ENCODE data around the gene TEDC2. TPM values are rescaled to one million over a fixed set of nuclear protein-coding genes. Genes with fewer than 3 reads are reported as not detected.

The TEDC2 gene
- total RNA-seq, 2 experiments from 2014 or later = 16.0 to 17.8 TPM

DNA sequence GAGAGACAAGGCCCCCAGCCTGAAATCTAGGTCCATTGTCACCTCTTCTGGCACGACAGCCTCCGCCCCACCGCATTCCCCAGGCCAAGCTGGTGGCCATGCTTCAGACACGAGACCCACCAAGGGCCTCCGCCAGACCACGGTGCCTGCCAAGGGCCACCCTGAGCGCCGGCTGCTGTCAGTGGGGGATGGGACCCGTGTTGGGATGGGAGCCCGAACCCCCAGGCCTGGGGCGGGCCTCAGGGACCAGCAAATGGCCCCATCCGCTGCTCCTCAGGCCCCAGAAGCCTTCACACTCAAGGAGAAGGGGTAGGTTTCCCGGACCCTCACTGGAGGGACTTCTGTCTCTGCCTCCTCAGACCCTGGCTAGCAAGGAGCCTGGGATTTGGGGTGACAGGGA lies 1.0 kb downstream of the TEDC2 start:
- H3K9me3 Mint-ChIP-seq = no peaks in the 10 kb centered on the region
- DNase-seq = no peak
- H3K27me3 Mint-ChIP-seq = peaks cover 2% of the 10 kb centered on the region
- peak overlapping the region; percentile 69 for H3K4me3 Mint-ChIP-seq
- no peak for ATAC-seq (ENCODE audit: low read depth)
- peaks cover 8% of the 10 kb centered on the region for H3K36me3 Mint-ChIP-seq
- H3K27ac Mint-ChIP-seq = no peak overlapping the region
- peaks cover 13% of the 10 kb centered on the region for H3K4me1 Mint-ChIP-seq
- POLR2A ChIA-PET = no interaction called here

DNA sequence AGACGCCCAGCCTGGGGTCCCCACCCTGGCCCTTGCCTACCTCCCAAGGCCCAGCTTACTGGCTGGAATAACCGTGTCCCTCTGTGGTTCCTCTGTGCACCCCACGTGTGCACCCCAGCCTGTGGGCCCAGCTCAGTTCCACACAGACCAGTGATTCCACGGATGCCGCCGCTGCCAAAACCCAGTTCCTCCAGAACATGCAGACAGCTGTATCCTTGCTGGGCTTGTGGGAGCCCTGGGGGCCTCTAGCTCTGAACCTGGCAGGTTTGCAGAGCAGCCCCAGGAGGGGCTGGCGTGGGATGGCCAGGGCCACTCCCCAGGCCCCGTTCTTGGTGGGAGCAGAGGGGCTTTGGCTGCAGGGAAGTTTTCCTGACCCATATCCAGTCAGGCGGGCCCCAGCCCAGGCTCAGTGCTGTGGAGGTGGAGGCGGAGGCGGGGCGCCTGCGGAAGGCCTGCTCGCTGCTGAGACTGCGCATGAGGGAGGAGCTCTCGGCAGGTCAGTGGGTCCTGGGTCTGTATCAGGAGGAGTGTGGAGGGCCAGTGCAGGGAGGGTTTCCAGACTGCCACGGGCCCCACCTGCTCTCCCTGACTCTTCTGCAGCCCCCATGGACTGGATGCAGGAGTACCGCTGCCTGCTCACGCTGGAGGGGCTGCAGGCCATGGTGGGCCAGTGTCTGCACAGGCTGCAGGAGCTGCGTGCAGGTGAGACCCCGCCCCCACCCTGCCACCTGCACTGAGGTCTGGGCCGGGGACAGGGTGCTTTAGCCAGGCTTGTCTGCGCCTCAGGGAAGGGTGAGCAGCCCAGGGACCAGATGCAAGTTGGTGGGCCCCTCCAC lies 2.3 kb downstream of the TEDC2 start:
- H3K27me3 Mint-ChIP-seq = peaks cover 12% of the 10 kb centered on the region
- no peaks in the 10 kb centered on the region for H3K9me3 Mint-ChIP-seq
- no peak overlapping the region for H3K27ac Mint-ChIP-seq
- H3K36me3 Mint-ChIP-seq = peaks cover 5% of the 10 kb centered on the region
- POLR2A ChIA-PET = no interaction called here
- ATAC-seq (ENCODE audit: low read depth) (no peak), DNase-seq (no peak)
- peaks cover 14% of the 10 kb centered on the region for H3K4me1 Mint-ChIP-seq
- H3K4me3 Mint-ChIP-seq = no peak overlapping the region

DNA sequence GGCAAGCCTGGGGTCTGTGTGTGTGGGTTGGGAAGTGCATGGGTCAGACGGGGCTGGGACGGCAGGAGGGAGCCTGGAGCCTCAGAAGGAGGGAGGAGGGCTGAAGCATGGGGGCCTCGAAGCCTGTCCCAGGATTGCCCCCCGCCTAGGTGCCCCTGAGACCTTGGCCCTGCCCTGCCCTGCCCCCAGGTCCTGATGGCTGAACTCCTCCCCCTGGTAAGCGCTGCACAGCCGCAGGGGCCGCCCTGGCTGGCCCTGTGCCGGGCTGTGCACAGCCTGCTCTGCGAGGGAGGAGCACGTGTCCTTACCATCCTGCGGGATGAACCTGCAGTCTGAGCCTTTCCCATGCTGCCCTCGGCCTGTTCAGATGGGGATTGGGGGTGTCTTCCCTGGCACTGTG lies 4.4 kb downstream of the TEDC2 start:
- H3K36me3 Mint-ChIP-seq = peaks cover 4% of the 10 kb centered on the region
- H3K27ac Mint-ChIP-seq = no peak overlapping the region
- POLR2A ChIA-PET = no interaction called here
- H3K4me1 Mint-ChIP-seq = peaks cover 8% of the 10 kb centered on the region
- peaks cover 27% of the 10 kb centered on the region for H3K27me3 Mint-ChIP-seq
- no peak overlapping the region for H3K4me3 Mint-ChIP-seq
- no peaks in the 10 kb centered on the region for H3K9me3 Mint-ChIP-seq
- DNase-seq = no peak
- no peak for ATAC-seq (ENCODE audit: low read depth)

DNA sequence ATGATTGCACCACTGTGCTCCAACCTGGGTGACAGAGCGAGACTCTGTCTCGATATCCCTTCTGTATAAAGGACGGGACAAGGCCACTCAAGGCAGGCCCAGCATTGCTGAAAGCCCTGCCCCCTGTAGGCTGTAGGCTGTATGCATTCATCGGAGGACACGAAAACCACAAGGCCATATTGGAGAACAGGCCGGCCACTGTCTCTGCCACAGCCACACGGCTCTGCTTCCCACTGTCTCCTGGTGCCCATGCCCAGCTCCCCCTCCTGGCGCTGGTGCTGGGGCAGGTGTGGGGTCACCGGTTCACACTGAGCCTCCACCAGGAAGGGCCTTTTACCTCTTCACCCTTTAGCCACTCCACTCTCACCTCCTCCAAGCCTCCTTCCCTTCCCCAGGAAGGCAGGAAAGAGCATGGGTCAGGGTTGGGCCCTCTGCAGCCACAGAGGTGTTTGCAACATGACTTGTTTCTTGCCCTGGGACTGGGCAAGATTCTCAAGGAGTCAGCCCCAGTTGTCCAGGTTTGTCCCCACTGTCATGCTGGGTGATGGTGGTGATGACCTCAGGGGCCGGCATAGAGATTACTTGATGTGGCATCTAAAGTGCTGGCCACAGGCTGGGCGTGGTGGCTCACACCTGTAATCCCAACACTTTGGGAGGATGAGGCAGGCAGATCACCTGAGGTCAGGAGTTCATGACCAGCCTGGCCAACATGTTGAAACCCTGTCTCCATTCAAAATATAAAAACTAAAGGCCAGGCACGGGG lies 5.9 kb downstream of the TEDC2 start:
- H3K4me3 Mint-ChIP-seq = no peak overlapping the region
- DNase-seq (no peak), ATAC-seq (ENCODE audit: low read depth) (no peak)
- no peaks in the 10 kb centered on the region for H3K9me3 Mint-ChIP-seq
- POLR2A ChIA-PET = no interaction called here
- H3K4me1 Mint-ChIP-seq = peaks cover 6% of the 10 kb centered on the region
- H3K27me3 Mint-ChIP-seq = peaks cover 41% of the 10 kb centered on the region
- no peak overlapping the region for H3K27ac Mint-ChIP-seq
- peaks cover 4% of the 10 kb centered on the region for H3K36me3 Mint-ChIP-seq

DNA sequence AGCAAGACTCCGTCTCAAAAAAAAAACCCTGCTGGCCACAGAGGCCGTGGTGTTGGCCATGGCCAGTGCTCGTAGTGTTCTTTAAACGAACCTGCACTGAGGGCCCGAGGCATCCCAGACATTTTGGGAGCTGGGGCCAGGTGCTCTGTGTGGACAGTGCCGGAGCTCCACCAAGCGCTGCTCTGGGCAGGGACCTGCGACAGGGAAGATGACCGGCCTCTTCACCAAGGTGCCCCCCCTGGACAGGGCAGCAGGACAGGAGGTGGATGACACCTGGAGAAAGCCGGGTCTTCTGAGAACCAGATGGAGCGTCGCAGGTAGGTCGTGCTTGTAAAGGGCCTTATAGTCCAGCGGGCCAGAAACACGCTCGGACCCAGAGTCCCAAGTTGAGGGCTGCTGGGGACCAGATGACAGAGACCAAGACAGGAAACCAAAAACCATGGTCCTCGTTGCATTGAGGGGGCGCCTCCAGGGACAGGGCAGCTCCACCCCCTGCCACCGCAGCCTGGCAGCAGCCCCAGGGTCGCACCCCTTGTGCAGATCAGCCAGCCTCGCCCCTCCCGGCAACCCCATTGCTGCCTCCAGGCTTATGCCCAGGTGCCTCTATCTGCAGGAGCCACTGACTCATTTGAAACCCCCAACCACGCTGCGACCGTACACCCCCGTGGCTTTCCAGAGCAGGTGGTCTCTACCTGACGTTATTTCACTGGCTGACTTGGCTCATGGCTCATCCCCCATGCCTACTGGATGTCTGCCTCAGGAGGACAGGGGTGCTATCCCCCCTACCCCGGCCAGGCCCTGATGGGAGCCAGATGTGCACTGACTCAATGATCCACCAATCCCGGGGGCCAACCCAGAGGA lies 7.0 kb downstream of the TEDC2 start:
- H3K9me3 Mint-ChIP-seq = no peaks in the 10 kb centered on the region
- no peak overlapping the region for H3K4me3 Mint-ChIP-seq
- POLR2A ChIA-PET = interaction anchor here (1.1 kb wide), 1 partner anchor 46 kb away, joined by 3 read pairs; no protein-coding TSS in a partner anchor
- H3K27me3 Mint-ChIP-seq = peaks cover 41% of the 10 kb centered on the region
- peaks cover 6% of the 10 kb centered on the region for H3K4me1 Mint-ChIP-seq
- ATAC-seq (ENCODE audit: low read depth) (no peak), DNase-seq (no peak)
- H3K36me3 Mint-ChIP-seq = peaks cover 4% of the 10 kb centered on the region
- no peak overlapping the region for H3K27ac Mint-ChIP-seq

DNA sequence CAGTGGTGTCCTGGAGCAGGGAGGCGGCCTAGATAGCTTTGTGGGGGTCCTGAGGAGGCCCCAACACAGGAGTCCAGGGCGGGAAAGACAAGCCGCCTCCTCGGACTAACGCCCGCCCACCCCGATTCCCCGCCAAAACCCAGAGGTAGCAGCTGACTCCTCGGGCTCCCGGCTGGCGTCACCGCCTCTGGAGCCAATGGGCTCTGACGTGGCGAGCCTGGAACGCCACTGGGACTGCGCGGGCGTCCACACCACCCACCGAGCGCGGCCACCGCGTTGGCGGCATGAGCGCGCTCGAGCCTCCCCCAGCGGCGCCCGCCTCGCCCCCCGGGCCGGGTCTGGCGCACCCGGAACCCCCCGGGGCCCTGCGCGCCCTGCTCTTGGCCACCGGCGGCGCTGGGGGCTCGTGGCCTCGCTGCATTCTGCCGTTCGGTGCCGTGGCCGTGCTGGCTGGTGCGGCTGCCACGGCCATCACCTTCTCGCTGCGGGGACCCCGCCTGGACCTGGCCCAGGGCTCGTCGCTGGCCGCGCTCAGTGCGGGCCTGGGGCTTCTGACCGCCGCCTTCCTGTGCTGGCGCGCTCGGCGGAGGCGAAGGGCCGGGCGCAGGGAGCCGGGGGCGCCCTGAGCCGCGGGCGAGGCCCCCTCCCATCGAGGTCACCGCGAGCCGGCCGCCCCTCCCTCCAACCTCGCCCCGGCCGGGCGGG lies 7.8 kb downstream of the TEDC2 start:
- peak; percentile 20 for ATAC-seq (ENCODE audit: low read depth)
- H3K27ac Mint-ChIP-seq = no peak overlapping the region
- peaks cover 43% of the 10 kb centered on the region for H3K27me3 Mint-ChIP-seq
- POLR2A ChIA-PET = interaction anchor here (1.1 to 1.2 kb wide), 2 partner anchors 38 to 45 kb away, joined by 3 read pairs; partner anchors contain the start of gene CCNF
- peaks cover 6% of the 10 kb centered on the region for H3K4me1 Mint-ChIP-seq
- no peak for DNase-seq
- H3K9me3 Mint-ChIP-seq = no peaks in the 10 kb centered on the region
- peaks cover 4% of the 10 kb centered on the region for H3K36me3 Mint-ChIP-seq
- H3K4me3 Mint-ChIP-seq = no peak overlapping the region

DNA sequence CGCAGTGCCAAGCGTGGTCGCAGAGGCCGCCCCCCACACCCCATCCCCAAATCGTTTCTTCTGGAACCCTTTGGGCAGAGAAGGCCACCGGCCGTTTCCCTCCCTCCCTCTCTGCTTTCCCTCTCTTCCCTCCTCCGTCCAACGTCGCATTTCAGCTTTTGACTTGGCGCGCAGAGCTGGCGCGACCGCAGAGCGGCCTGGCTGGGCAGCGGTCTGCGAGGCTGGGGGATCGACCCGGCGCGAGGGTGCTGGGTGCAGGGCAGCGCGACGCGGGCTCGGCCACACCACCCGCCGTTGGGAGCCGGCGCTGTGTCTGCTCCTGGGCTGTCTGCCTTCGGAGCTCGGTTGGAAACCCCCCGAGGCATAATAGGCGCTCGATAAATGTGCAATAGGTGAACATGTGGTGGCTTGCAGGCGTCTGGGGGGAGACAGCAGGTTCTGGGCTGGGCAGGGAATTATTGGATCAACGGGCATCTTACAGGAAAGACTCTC lies 8.4 kb downstream of the TEDC2 start:
- Mint-ChIP-seq H3K4me3 (peak overlapping the region; percentile 51), H3K27ac (no peak overlapping the region), H3K4me1 (peaks cover 8% of the 10 kb centered on the region), H3K36me3 (peaks cover 2% of the 10 kb centered on the region), H3K9me3 (no peaks in the 10 kb centered on the region), H3K27me3 (peaks cover 49% of the 10 kb centered on the region)
- POLR2A ChIA-PET = interaction anchor here (1.2 to 1.3 kb wide), 2 partner anchors 9 to 39 kb away, joined by 3 to 4 read pairs; partner anchors contain the start of genes CCNF and TEDC2
- DNase-seq (no peak), ATAC-seq (ENCODE audit: low read depth) (no peak)

DNA sequence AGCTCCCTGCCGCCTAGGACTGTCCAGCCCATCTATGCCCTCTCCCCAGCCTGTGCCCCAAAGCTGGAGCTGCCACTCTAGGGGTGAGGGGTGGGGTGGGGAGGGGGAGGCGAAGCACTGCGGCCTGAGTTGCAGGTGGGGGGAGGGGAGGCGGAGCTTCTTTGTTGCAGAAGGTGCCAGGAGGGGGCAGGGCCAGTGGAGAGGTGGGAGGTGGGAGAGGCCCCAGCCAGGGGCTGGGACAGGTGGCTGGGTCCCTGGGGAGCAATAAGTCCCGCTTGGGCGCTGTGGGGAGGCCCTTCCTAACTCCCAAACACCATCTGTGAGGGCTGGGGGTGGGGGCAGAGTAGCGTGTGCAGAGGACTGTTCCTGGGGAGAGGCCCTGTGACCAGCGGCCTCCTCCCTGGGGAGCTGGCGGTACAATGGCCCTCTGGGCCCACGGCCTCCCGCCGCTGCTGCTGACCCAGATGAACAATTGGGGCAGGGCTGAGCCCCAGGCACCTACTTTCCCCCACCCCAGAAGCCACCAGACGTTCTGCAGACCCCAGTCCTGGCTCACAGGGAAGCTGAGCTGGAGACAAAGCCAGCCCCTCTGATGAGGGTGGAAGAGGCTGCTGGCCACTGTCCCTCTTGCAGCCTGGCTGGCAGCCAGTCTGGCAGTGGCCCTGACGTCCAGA lies 9.0 kb downstream of the TEDC2 start:
- no peak for ATAC-seq (ENCODE audit: low read depth)
- no peak for DNase-seq

DNA sequence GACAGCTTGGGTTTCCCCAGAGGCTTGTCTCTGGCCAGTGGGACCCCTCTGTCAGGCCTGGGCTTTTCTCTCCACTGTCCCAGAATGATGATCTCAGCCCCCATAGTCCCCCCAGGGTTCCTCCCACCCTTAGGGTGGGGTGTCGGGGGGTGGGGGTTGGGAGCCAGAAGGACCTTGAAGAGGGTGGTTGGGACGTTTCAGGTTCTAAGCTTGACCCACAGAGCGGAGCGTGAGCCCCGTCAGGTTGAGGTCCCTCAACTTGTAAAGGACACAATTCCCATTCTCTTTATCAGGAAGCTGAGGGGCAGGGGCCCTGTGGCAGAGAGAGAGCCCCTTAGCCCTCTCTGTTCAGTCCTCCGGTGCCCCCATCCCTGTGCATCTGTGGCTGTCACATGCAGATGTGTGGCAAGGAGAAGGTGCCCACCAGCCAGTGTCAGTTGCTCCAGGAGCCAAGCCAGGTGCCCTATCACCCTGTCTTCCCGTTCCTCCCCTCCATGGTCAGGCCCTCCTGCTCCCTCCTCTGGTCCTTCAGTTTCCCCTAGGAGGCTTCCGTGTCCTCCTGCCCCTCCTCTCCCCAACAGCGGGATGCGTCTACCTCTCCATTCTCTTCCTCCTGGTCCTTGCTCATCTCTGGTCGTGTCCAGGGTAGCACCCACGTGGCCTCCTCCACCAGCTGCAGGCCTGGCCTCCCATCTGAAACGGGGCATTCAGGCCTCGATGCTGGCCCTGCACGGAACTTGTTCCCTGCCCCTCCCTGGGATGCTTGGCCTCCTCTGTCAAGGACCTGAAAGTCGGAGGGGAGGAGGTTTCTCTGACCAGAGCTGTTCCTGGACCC lies 9.7 kb downstream of the TEDC2 start:
- ATAC-seq (ENCODE audit: low read depth) = no peak
- Mint-ChIP-seq H3K4me3 (no peak overlapping the region), H3K27me3 (peaks cover 51% of the 10 kb centered on the region), H3K9me3 (no peaks in the 10 kb centered on the region), H3K4me1 (peaks cover 9% of the 10 kb centered on the region), H3K36me3 (no peaks in the 10 kb centered on the region), H3K27ac (no peak overlapping the region)
- DNase-seq = no peak
- POLR2A ChIA-PET = interaction anchor here (1.3 to 1.6 kb wide), 2 partner anchors 10 kb away, joined by 4 to 7 read pairs; partner anchors contain the start of gene TEDC2

More for the DNA sequence above, 9.0 kb downstream of the TEDC2 start:
- H3K4me1 Mint-ChIP-seq = peaks cover 9% of the 10 kb centered on the region
- peaks cover 51% of the 10 kb centered on the region for H3K27me3 Mint-ChIP-seq
- no peaks in the 10 kb centered on the region for H3K36me3 Mint-ChIP-seq
- no peak overlapping the region for H3K27ac Mint-ChIP-seq
- POLR2A ChIA-PET = interaction anchor here (1.2 to 1.3 kb wide), 2 partner anchors 10 to 39 kb away, joined by 3 to 4 read pairs; partner anchors contain the start of genes CCNF and TEDC2
- no peak overlapping the region for H3K4me3 Mint-ChIP-seq
- no peaks in the 10 kb centered on the region for H3K9me3 Mint-ChIP-seq

DNA sequence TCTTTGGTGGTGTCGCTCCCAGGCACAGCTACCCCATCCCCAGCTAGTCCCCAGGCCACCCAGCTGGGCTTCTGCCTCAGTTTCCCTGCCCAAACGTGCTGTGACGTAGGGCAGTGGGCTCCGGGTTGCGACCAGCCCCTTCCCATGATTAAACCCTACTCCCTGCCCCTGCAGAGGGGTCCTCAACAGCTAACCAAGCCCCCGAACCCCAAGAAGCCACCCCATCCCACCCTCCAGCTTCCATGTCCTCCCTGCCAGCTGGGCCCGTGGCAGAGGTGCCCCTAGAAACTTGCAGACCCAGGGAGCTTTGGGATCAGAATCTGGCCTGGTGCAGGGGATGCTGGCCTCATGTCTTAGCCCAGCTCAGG lies 10.3 kb downstream of the TEDC2 start:
- ATAC-seq (ENCODE audit: low read depth) (no peak), DNase-seq (no peak)
- Mint-ChIP-seq H3K36me3 (no peaks in the 10 kb centered on the region), H3K4me1 (peaks cover 9% of the 10 kb centered on the region), H3K4me3 (no peak overlapping the region), H3K27ac (no peak overlapping the region), H3K27me3 (peaks cover 50% of the 10 kb centered on the region), H3K9me3 (no peaks in the 10 kb centered on the region)
- POLR2A ChIA-PET = interaction anchor here (1.6 kb wide), 1 partner anchor 10 kb away, joined by 7 read pairs; the partner anchor contains the start of gene TEDC2

DNA sequence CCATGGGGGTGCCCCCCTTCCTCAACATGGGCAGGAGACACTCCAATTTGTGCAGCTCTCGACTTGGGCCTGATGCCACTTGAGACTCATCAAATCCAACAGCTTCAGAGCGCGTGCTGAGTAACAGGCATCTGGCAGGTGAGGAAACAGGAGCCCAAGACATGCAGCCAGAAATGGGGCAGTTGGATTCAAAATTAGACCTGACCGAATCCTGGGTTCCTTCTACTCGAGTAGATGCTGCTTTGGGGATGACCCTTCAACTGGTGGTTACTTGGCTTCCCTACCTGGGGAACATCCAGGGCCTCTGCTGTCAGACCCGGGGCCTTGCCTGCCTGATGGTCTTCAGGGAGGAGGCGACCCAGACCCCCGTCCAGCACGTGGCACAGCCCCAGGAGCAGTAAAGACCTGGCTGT lies 10.7 kb downstream of the TEDC2 start:
- no peak for DNase-seq

More for the DNA sequence above, 10.7 kb downstream of the TEDC2 start:
- Mint-ChIP-seq H3K4me1 (peaks cover 9% of the 10 kb centered on the region), H3K27ac (no peak overlapping the region), H3K36me3 (no peaks in the 10 kb centered on the region), H3K4me3 (no peak overlapping the region), H3K27me3 (peaks cover 49% of the 10 kb centered on the region), H3K9me3 (no peaks in the 10 kb centered on the region)
- no peak for ATAC-seq (ENCODE audit: low read depth)
- POLR2A ChIA-PET = interaction anchor here (0.5 to 1.6 kb wide), 2 partner anchors 11 to 32 kb away, joined by 3 to 7 read pairs; partner anchors contain the start of gene TEDC2
